HEK293 (cell line): ENCODE data around the gene PPP1R36.

Source experiments
- CTCF ChIA-PET: fragments of 350-600 bp; formaldehyde crosslinking; extraction: SDS; loops from one replicate; lab custom pipeline; 2021; ENCODE audit warnings: antibody characterized with exemption; lab: Yijun Ruan, JAX
- POLR2A ChIA-PET: fragments of 300-600 bp; formaldehyde crosslinking; extraction: SDS; loops from one replicate; lab custom pipeline; 2020; ENCODE audit warnings: antibody characterized with exemption, inconsistent platforms; lab: Yijun Ruan, JAX
- H3K27ac ChIP-seq: fragments of 200-500 bp; sonication (Bioruptor generic); 2 replicates; pipeline ENCODE4 v1.5.1; 2014; ENCODE audit warnings: low read depth, low read length, control low read depth, inconsistent platforms; ENCODE audit errors: extremely low read depth
- H3K36me3 ChIP-seq, 2 experiments: fragments of 200-500 bp in 1 of 2; sonication (Bioruptor generic) in 1 of 2; 1 replicate in 1 of 2; 2 replicates in 1 of 2; pipeline ENCODE4 v1.5.1; 2014 to 2017; ENCODE audit warnings: inconsistent platforms in 2 of 2, low read length in 2 of 2; ENCODE audit not compliant: control insufficient read depth in 2 of 2, insufficient read depth in 1 of 2
- H3K4me1 ChIP-seq: fragments of 200-500 bp; sonication (Bioruptor generic); 2 replicates; pipeline ENCODE4 v1.5.1; 2014; ENCODE audit warnings: mild to moderate bottlenecking, low read length, inconsistent platforms; ENCODE audit not compliant: control insufficient read depth, insufficient read depth
- H3K4me3 ChIP-seq: 2 replicates; pipeline ENCODE4 v1.5.1; 2011; ENCODE audit warnings: low read depth, mild to moderate bottlenecking, control low read depth, low read length, moderate library complexity
- H3K9me3 ChIP-seq: fragments of 200-500 bp; sonication (Bioruptor generic); 2 replicates; pipeline ENCODE4 v1.5.1; 2014; ENCODE audit warnings: low read depth, low read length, inconsistent platforms; ENCODE audit not compliant: control insufficient read depth, insufficient read depth
- GLI2 ChIP-seq: fragments of 450-650 bp; formaldehyde crosslinking; IDR thresholded peaks from 2 replicates; pipeline ENCODE4; 2017; ENCODE audit warnings: missing biosample characterization, missing genetic modification characterization, low read depth, borderline replicate concordance
- KLF9 ChIP-seq: fragments of 450-650 bp; formaldehyde crosslinking; IDR thresholded peaks from 2 replicates; pipeline ENCODE4 v1.5.1; 2016; ENCODE audit warnings: missing biosample characterization, missing genetic modification characterization, low read depth
- PRDM6 ChIP-seq: fragments of 450-650 bp; formaldehyde crosslinking; IDR thresholded peaks from 2 replicates; pipeline ENCODE4 v1.5.1; 2017; ENCODE audit warnings: missing biosample characterization, missing genetic modification characterization
- REPIN1 ChIP-seq: fragments of 450-650 bp; formaldehyde crosslinking; IDR thresholded peaks from 2 replicates; pipeline ENCODE4 v1.5.1; 2017; ENCODE audit warnings: missing biosample characterization, missing genetic modification characterization, low read depth
- SCRT1 ChIP-seq: fragments of 450-650 bp; formaldehyde crosslinking; IDR thresholded peaks from 2 replicates; pipeline ENCODE4 v1.5.1; 2016; ENCODE audit warnings: missing biosample characterization, missing genetic modification characterization, borderline replicate concordance
- SP3 ChIP-seq: fragments of 450-650 bp; formaldehyde crosslinking; IDR thresholded peaks from 2 replicates; pipeline ENCODE4 v1.5.1; 2016; ENCODE audit warnings: missing biosample characterization, missing genetic modification characterization
- ZBTB17 ChIP-seq: fragments of 450-650 bp; formaldehyde crosslinking; IDR thresholded peaks from 2 replicates; pipeline ENCODE4 v1.5.1; 2016; ENCODE audit warnings: missing biosample characterization, missing genetic modification characterization
- ZNF169 ChIP-seq: fragments of 450-650 bp; formaldehyde crosslinking; IDR thresholded peaks from 2 replicates; pipeline ENCODE4 v1.5.1; 2016; ENCODE audit warnings: missing biosample characterization, missing genetic modification characterization
- ZNF274 ChIP-seq, 2 experiments: fragments of 200-500 bp in 1 of 2; fragments of 450-650 bp in 1 of 2; sonication (Bioruptor generic) in 1 of 2; formaldehyde crosslinking in 1 of 2; IDR thresholded peaks; 2 replicates each; pipeline versions ENCODE4 v1.5.1 to v1.6.1; 2014 to 2016; ENCODE audit warnings: borderline replicate concordance in 1 of 2, inconsistent platforms in 1 of 2, low read length in 1 of 2, missing biosample characterization in 1 of 2, missing genetic modification characterization in 1 of 2
- ZNF324 ChIP-seq: fragments of 450-650 bp; formaldehyde crosslinking; IDR thresholded peaks from 2 replicates; pipeline ENCODE4 v1.5.1; 2016; ENCODE audit warnings: missing biosample characterization, missing genetic modification characterization
- ZNF341 ChIP-seq: fragments of 450-650 bp; formaldehyde crosslinking; IDR thresholded peaks from 2 replicates; pipeline ENCODE4; 2016; ENCODE audit warnings: low read depth, missing biosample characterization, missing genetic modification characterization
- ZNF473 ChIP-seq: fragments of 450-650 bp; formaldehyde crosslinking; IDR thresholded peaks from 2 replicates; pipeline ENCODE4 v1.5.1; 2017; ENCODE audit warnings: missing biosample characterization, missing genetic modification characterization
- ZNF510 ChIP-seq: fragments of 450-650 bp; formaldehyde crosslinking; IDR thresholded peaks from 2 replicates; pipeline ENCODE4 v1.5.1; 2018; ENCODE audit warnings: mild to moderate bottlenecking, missing genetic modification characterization, missing biosample characterization; ENCODE audit not compliant: insufficient replicate concordance
- ZNF518A ChIP-seq: fragments of 450-650 bp; formaldehyde crosslinking; conservative IDR thresholded peaks from 2 replicates; pipeline ENCODE4 v1.5.1; 2016; ENCODE audit warnings: low read depth, missing biosample characterization, missing genetic modification characterization
- ZNF621 ChIP-seq: fragments of 450-650 bp; formaldehyde crosslinking; IDR thresholded peaks from 2 replicates; pipeline ENCODE4 v1.5.1; 2017; ENCODE audit warnings: missing biosample characterization, missing genetic modification characterization
- ZNF692 ChIP-seq: fragments of 450-650 bp; formaldehyde crosslinking; IDR thresholded peaks from 2 replicates; pipeline ENCODE4 v1.5.1; 2016; ENCODE audit warnings: missing biosample characterization, missing genetic modification characterization
- ZNF777 ChIP-seq: fragments of 450-650 bp; formaldehyde crosslinking; IDR thresholded peaks from 2 replicates; pipeline ENCODE4 v1.5.1; 2017; ENCODE audit warnings: missing biosample characterization, missing genetic modification characterization, borderline replicate concordance
- ZSCAN30 ChIP-seq: fragments of 450-650 bp; IDR thresholded peaks from 2 replicates; pipeline ENCODE4 v1.5.1; 2018; ENCODE audit warnings: missing biosample characterization, mild to moderate bottlenecking, missing genetic modification characterization, moderate library complexity
- TF ChIP-seq, protein P1 (sequence below): fragments of 450-650 bp; formaldehyde crosslinking; IDR thresholded peaks from 2 replicates; pipeline ENCODE4 v1.5.1; 2016; ENCODE audit warnings: missing biosample characterization, missing genetic modification characterization
- TF ChIP-seq, protein P2 (sequence below): fragments of 450-650 bp; IDR thresholded peaks from 2 replicates; pipeline ENCODE4 v1.5.1; 2018; ENCODE audit warnings: missing biosample characterization, mild to moderate bottlenecking, missing genetic modification characterization

Gene PPP1R36

GRCh38 chr14:64563696-64564095 lies 13.9 kb downstream of the PPP1R36 start:
- Histone ChIP-seq H3K4me3 (no peak overlapping the region), H3K9me3 (no peaks in the 10 kb centered on the region), H3K27ac (no peak overlapping the region), H3K36me3 (no peaks in the 10 kb centered on the region), H3K4me1 (no peaks in the 10 kb centered on the region; the same call in 1 of the 2 replicates)
- CTCF ChIA-PET: interaction anchor here (0.5 to 1.6 kb wide), 2 partner anchors 73 to 274 kb away, joined by 3 to 6 read pairs; no protein-coding TSS in a partner anchor
- POLR2A ChIA-PET: no interaction called here
- TF ChIP-seq ZNF341 (no peak), PRDM6 (no peak), ZSCAN30 (tag by site-specific recombination) (no peak), KLF9 (no peak), ZNF510 (tag by site-specific recombination) (no peak), ZNF777 (no peak), ZNF473 (tag by site-specific recombination) (no peak), ZNF324 (tag by site-specific recombination) (no peak), REPIN1 (no peak), ZNF621 (tag by site-specific recombination) (no peak), GLI2 (tag by site-specific recombination) (no peak), SP3 (tag by site-specific recombination) (no peak), ZNF692 (no peak), ZNF518A (tag by site-specific recombination) (no peak), ZNF169 (tag by site-specific recombination) (no peak), ZNF274 (IDR thresholded peaks at IDR 0.05; ENCODE audit: low read length) (no peak), ZNF274 (tag by site-specific recombination; IDR thresholded peaks at IDR 0.05; ENCODE audit: borderline replicate concordance) (no peak), ZBTB17 (tag by site-specific recombination) (no peak), SCRT1 (no peak)
- TF ChIP-seq, protein P1, sequence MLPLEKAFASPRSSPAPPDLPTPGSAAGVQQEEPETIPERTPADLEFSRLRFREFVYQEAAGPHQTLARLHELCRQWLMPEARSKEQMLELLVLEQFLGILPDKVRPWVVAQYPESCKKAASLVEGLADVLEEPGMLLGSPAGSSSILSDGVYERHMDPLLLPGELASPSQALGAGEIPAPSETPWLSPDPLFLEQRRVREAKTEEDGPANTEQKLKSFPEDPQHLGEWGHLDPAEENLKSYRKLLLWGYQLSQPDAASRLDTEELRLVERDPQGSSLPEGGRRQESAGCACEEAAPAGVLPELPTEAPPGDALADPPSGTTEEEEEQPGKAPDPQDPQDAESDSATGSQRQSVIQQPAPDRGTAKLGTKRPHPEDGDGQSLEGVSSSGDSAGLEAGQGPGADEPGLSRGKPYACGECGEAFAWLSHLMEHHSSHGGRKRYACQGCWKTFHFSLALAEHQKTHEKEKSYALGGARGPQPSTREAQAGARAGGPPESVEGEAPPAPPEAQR: no peak
- TF ChIP-seq, protein P2, sequence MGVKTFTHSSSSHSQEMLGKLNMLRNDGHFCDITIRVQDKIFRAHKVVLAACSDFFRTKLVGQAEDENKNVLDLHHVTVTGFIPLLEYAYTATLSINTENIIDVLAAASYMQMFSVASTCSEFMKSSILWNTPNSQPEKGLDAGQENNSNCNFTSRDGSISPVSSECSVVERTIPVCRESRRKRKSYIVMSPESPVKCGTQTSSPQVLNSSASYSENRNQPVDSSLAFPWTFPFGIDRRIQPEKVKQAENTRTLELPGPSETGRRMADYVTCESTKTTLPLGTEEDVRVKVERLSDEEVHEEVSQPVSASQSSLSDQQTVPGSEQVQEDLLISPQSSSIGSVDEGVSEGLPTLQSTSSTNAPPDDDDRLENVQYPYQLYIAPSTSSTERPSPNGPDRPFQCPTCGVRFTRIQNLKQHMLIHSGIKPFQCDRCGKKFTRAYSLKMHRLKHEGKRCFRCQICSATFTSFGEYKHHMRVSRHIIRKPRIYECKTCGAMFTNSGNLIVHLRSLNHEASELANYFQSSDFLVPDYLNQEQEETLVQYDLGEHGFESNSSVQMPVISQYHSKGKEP (tag by site-specific recombination): no peak
